Retina (tissue), 1 donor: ENCODE results near the gene SEMA3G.
A peak's percentile ranks its signal among the peaks of the same experiment; 100 is the strongest.

Experiments used
- DNase-seq: peaks from one replicate; pipeline ENCODE4 v3.0.0-alpha.2; 2016

The SEMA3G gene

DNA sequence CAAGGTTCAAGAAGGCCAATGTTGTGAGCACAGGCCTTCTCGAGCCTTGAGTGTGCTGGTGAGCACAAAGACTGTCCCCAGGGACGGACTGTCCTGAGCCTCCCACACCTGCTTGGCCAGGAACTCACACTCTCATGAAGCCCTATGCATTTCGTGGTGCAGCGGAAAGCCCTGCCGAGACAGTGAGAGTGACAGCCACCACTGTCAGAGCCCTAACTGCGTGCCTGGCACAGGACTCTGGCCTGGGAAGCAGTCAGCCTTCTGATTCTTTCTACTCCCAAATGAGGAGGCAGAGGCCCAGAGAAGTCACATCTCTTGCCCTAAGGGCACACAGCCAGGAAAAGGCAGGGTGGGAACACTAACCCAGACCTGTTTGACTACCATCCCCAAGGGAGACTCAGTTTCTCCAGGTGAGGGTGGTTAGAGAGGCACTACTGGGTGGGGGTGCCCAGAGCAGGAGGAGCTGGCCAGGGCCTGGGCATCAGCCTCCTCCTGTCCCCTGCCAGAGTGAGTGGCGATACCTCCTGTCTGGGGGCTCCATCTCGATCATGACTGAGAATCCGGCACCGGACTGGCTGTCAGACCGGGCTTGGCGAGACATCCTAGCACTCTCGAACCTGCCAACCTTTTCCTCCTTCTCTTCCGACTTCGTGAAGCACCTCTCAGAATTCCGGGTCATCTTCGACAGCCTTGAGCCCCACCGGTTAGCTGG lies 50.8 kb downstream of the SEMA3G start:
- DNase-seq, result no peak

GRCh38 chr3:52393131-52393807 lies 51.6 kb downstream of the SEMA3G start:
- DNase-seq, result no peak

GRCh38 chr3:52392216-52392930 lies 52.5 kb downstream of the SEMA3G start:
- no peak for DNase-seq

DNA sequence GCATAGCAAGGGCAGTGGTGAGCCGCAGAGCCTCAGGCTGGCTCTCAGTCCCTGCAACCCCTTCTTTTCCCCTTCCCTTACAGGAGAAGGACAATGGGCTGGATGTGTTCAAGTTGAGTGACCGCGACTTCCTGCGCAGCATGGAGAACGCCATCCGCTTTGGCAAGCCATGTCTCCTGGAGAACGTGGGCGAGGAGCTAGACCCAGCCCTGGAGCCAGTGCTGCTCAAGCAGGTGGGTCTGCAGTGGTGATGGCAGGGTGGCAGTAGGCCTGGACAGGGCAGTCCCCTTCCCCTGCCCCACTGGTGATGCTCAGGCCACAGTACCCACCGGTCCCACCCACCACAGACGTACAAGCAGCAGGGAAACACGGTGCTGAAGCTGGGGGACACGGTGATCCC lies 53.8 kb downstream of the SEMA3G start:
- DNase-seq, result no peak

GRCh38 chr3:52388933-52389332 lies 56.0 kb downstream of the SEMA3G start:
- no peak for DNase-seq

- DNase-seq, result no peak
Measured at GRCh38 chr3:52388348-52388821, 56.5 kb downstream of the SEMA3G start.

GRCh38 chr3:52387481-52387880 lies 57.4 kb downstream of the SEMA3G start:
- DNase-seq, result no peak

DNA sequence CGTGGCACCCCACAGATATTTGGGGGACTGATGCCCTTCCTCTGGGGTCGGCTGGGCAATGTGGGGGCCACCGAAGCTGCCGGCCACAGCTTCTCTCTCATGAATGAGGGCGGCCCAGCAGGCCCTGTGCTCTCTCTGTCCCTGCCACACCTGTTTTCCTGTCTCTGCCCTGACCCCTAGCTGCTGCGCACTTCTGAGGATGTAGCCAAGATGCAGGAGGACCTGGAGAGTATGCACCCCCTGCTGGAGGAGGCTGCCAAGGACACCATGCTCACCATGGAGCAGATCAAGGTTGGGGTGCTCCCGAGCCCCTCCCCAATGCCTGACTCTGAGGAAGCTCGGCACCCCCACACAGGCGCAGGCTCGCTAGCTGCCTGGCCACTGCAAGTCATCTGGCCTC lies 59.7 kb downstream of the SEMA3G start:
- DNase-seq, result peak; percentile 19

GRCh38 chr3:52384019-52384761 lies 60.7 kb downstream of the SEMA3G start:
- DNase-seq, result no peak

DNA sequence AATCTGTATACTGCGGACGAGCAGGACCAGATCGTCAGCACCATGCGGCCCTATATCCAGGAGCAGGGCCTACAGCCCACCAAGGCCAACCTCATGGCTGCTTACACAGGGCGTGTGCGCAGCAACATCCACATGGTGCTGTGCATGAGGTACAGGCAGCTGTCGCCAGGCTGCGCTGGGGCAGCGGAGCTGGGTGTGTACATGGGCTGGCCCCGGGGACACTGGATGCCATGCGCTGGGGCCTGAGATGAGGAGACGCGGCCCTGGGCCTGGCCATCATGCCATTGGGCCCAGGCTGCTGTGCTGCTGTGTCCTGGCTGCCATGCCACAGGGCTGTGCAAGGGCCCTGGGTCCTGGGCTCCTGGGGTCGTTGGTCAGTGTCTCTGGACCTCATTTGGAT lies 61.5 kb downstream of the SEMA3G start:
- DNase-seq, result no peak
